CD14-positive monocyte (primary cell): Measurements from ENCODE around the gene MYORG. TPM values are rescaled to one million over a fixed set of nuclear protein-coding genes. Genes with fewer than 3 reads are reported as not detected.
A peak's percentile ranks its signal among the peaks of the same experiment; 100 is the strongest.

ENCODE experiments used
- DNase-seq, 3 donors: peaks; one replicate each; pipeline ENCODE4 v3.0.0-alpha.2; 2011 to 2022
- H2AFZ ChIP-seq: 2 replicates; pipeline ENCODE4 v1.6.0; 2012; ENCODE audit warnings: mild to moderate bottlenecking, low read depth, low read length, inconsistent platforms; ENCODE audit not compliant: insufficient read depth, poor library complexity, severe bottlenecking
- H3K27ac ChIP-seq, 2 donors: 1 replicate in 1 of 2; 2 replicates in 1 of 2; pipeline ENCODE4 v1.5.1; 2012 to 2013; ENCODE audit warnings: low read length in 2 of 2, control low read depth in 1 of 2, inconsistent platforms in 1 of 2, low read depth in 1 of 2, mild to moderate bottlenecking in 1 of 2
- H3K27me3 ChIP-seq, 2 donors: one replicate each; pipeline versions ENCODE4 v1.6.0 to v1.6.1; 2011 to 2013; ENCODE audit warnings: low read length in 2 of 2; ENCODE audit not compliant: control insufficient read depth in 2 of 2, insufficient read depth in 2 of 2
- H3K36me3 ChIP-seq, 2 donors: replicated peaks in 1 of 2; 1 replicate in 1 of 2; 2 replicates in 1 of 2; pipeline versions ENCODE4 v1.5.1 to v1.6.1; 2012 to 2013; ENCODE audit warnings: low read length in 2 of 2, control low read depth in 1 of 2, inconsistent platforms in 1 of 2, mild to moderate bottlenecking in 1 of 2; ENCODE audit not compliant: insufficient read depth in 2 of 2, control insufficient read depth in 1 of 2
- H3K4me1 ChIP-seq, 2 donors: 1 replicate in 1 of 2; 2 replicates in 1 of 2; pipeline versions ENCODE4 v1.5.1 to v1.6.1; 2012 to 2013; ENCODE audit warnings: low read length in 2 of 2, control low read depth in 1 of 2, inconsistent platforms in 1 of 2, mild to moderate bottlenecking in 1 of 2, moderate library complexity in 1 of 2; ENCODE audit not compliant: insufficient read depth in 2 of 2, control insufficient read depth in 1 of 2
- H3K4me2 ChIP-seq: replicated peaks from 2 replicates; pipeline ENCODE3; 2012; ENCODE audit warnings: low read length, moderate library complexity, mild to moderate bottlenecking; ENCODE audit not compliant: poor library complexity, severe bottlenecking; ENCODE audit errors: extremely low read depth
- H3K4me3 ChIP-seq, 3 experiments: fragments of 200-600 bp in 1 of 3; sonication (generic) in 1 of 3; replicated peaks in 1 of 3; 1 replicate in 2 of 3; 2 replicates in 1 of 3; pipeline ENCODE4 v1.5.1; 2011 to 2013; ENCODE audit warnings: low read length in 3 of 3, mild to moderate bottlenecking in 3 of 3, control low read depth in 2 of 3, low read depth in 2 of 3, inconsistent platforms in 1 of 3, moderate library complexity in 1 of 3
- H3K79me2 ChIP-seq: 2 replicates; pipeline ENCODE4 v1.6.0; 2012; ENCODE audit warnings: mild to moderate bottlenecking, control low read depth, inconsistent platforms, low read length, moderate library complexity; ENCODE audit not compliant: insufficient read depth
- H3K9ac ChIP-seq: 2 replicates; pipeline ENCODE4 v1.6.0; 2017; ENCODE audit warnings: low read length, mild to moderate bottlenecking; ENCODE audit not compliant: insufficient read depth, poor library complexity, severe bottlenecking
- H3K9me3 ChIP-seq, 2 donors: replicated peaks in 1 of 2; 1 replicate in 1 of 2; 2 replicates in 1 of 2; pipeline versions ENCODE4 v1.5.1 to v1.6.1; 2012 to 2013; ENCODE audit warnings: low read length in 2 of 2, control low read depth in 1 of 2; ENCODE audit not compliant: control insufficient read depth in 1 of 2, insufficient read depth in 1 of 2
- H4K20me1 ChIP-seq: 2 replicates; pipeline ENCODE4 v1.6.0; 2012; ENCODE audit warnings: mild to moderate bottlenecking, low read length, control low read depth, moderate library complexity; ENCODE audit not compliant: insufficient read depth
- H3K27ac Mint-ChIP-seq, 7 donors: one replicate each; pipeline ENCODE4 v1.8.0; 2020; ENCODE audit warnings: mild to moderate bottlenecking in 7 of 7, mixed read lengths in 7 of 7, moderate library complexity in 6 of 7, inconsistent platforms in 2 of 7
- H3K27me3 Mint-ChIP-seq, 3 donors: one replicate each; pipeline ENCODE4 v1.8.0; 2021 to 2022; ENCODE audit warnings: low read depth in 3 of 3, mild to moderate bottlenecking in 3 of 3, mixed read lengths in 3 of 3, moderate library complexity in 3 of 3, inconsistent platforms in 1 of 3
- H3K36me3 Mint-ChIP-seq, 2 donors: one replicate each; pipeline ENCODE4 v1.8.0; 2020; ENCODE audit warnings: mixed read lengths in 2 of 2, inconsistent platforms in 1 of 2, mild to moderate bottlenecking in 1 of 2
- H3K4me1 Mint-ChIP-seq: one replicate; pipeline ENCODE4 v1.8.0; 2020; ENCODE audit warnings: mild to moderate bottlenecking, mixed read lengths
- H3K4me3 Mint-ChIP-seq, 2 donors: one replicate each; pipeline ENCODE4 v1.8.0; 2020; ENCODE audit warnings: mild to moderate bottlenecking in 2 of 2, mixed read lengths in 2 of 2, moderate library complexity in 1 of 2
- H3K9me3 Mint-ChIP-seq, 7 donors: one replicate each; pipeline ENCODE4 v1.8.0; 2020 to 2022; ENCODE audit warnings: mixed read lengths in 7 of 7, mild to moderate bottlenecking in 6 of 7, moderate library complexity in 6 of 7, inconsistent platforms in 2 of 7
- CTCF ChIP-seq: fragments of 200-600 bp; IDR thresholded peaks from one replicate; pipeline ENCODE4 v1.8.0; 2022; ENCODE audit warnings: antibody characterized with exemption, mild to moderate bottlenecking
- WGBS: methylation state at CpG from one replicate; pipeline ENCODE4 v1.1.5; 2013; ENCODE audit warnings: missing lambda C conversion rate; ENCODE audit not compliant: insufficient coverage; 5-methylcytosine and 5-hydroxymethylcytosine counted together
- intact Hi-C, 2 donors: fragments of 100-400 bp; cut with micrococcal nuclease; formaldehyde crosslinking; loops; one replicate each; pipeline versions ENCODE4 v1.15.0 to v1.15.1; 2023
- polyA plus RNA-seq, 3 donors: library from polyadenylated mRNA; depleted of rRNA in 1 of 3; unstranded in 2 of 3; stranded (reverse) in 1 of 3; fragments of 300-500 nt in 2 of 3; fragments of >200 nt in 1 of 3; fragmentation: Illumina TruSeq in 2 of 3; gene quantifications; 1 replicate in 2 of 3; 2 replicates in 1 of 3; pipeline ENCODE4 v1.2.3, GENCODE V29; 2012 to 2021

MYORG gene
- polyA plus RNA-seq, 3 donors, result 0.01 to 0.05 TPM; not detected in 1

- no peaks in the 10 kb centered on the region for H4K20me1 ChIP-seq
- Mint-ChIP-seq H3K4me3 (no peak overlapping the region), H3K27me3 (peaks cover 0 to 2% (median 0%) of the 10 kb centered on the region in 3 donors), H3K36me3 (peaks cover 15 to 40% of the 10 kb centered on the region in 2 donors), H3K4me1 (peaks cover 6% of the 10 kb centered on the region), H3K27ac (no peak overlapping the region), H3K9me3 (peaks cover 0 to 2% (median 0%) of the 10 kb centered on the region in 7 donors)
- H3K4me3 ChIP-seq, result no peak overlapping the region
- peaks cover 6 to 23% of the 10 kb centered on the region in 2 donors for H3K36me3 ChIP-seq
- no peak for DNase-seq
- H3K4me2 ChIP-seq, result no peak overlapping the region
- H3K27me3 ChIP-seq, result no peaks in the 10 kb centered on the region
- H3K9ac ChIP-seq, result no peak overlapping the region
- H3K4me1 ChIP-seq, result no peaks in the 10 kb centered on the region
- TF ChIP-seq CTCF, result no peak
- intact Hi-C loops, result no loop called here
- H3K79me2 ChIP-seq, result no peaks in the 10 kb centered on the region
- H3K9me3 ChIP-seq, result no peaks in the 10 kb centered on the region
- no CpG with 5 or more reads among the region's 3 CpGs for WGBS
- H2AFZ ChIP-seq, result no peak overlapping the region
- no peak overlapping the region for H3K27ac ChIP-seq
Measured at GRCh38 chr9:34349324-34349723, 27.4 kb downstream of the MYORG start.

DNA sequence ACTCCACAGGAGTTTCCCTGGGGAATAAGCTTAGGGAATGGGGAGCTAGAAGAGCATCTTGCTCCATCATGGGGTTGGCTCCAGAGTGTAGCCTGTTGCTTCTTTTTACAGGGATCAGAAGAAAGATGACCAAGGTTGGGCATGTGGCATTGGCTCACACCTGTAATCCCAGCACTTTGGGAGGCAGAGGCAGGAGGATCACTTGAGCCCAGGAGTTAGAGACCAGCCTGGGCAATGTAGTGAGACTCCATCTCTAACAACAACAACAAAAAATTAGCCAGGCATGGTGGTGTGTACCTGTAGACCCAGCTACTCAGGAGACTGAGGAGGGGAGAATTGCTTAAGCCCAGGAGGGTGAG, 28.9 kb downstream of the MYORG start:
- no peaks in the 10 kb centered on the region for H3K27me3 Mint-ChIP-seq
- Histone ChIP-seq H3K27ac (no peak overlapping the region), H3K4me2 (no peak overlapping the region), H3K9ac (no peak overlapping the region), H3K79me2 (no peaks in the 10 kb centered on the region), H3K36me3 (peaks cover 15 to 35% of the 10 kb centered on the region in 2 donors), H2AFZ (no peak overlapping the region), H4K20me1 (no peaks in the 10 kb centered on the region), H3K4me1 (no peaks in the 10 kb centered on the region), H3K9me3 (no peaks in the 10 kb centered on the region), H3K4me3 (no peak overlapping the region), H3K27me3 (no peaks in the 10 kb centered on the region)
- H3K9me3 Mint-ChIP-seq, result no peaks in the 10 kb centered on the region
- DNase-seq, result no peak
- TF ChIP-seq CTCF, result no peak
- peak overlapping the region in 1 of 7 donors; percentile 53 for H3K27ac Mint-ChIP-seq
- intact Hi-C loops, result no loop called here
- peaks cover 25 to 55% of the 10 kb centered on the region in 2 donors for H3K36me3 Mint-ChIP-seq
- H3K4me3 Mint-ChIP-seq, result no peak overlapping the region
- H3K4me1 Mint-ChIP-seq, result peaks cover 6% of the 10 kb centered on the region
